Caco-2 (cell line): ENCODE measurements around the gene LDLRAD2. TPM values are rescaled to one million over a fixed set of nuclear protein-coding genes. Genes with fewer than 3 reads are reported as not detected.

Source experiments
- BruUV-seq: library from RNA; stranded (reverse); fragments of 400-500 nt; replicated peaks from 2 replicates; lab custom pipeline; 2021; lab: Mats Ljungman, UMichigan
- CTCF ChIA-PET: fragments of 300-600 bp; sonication (Branson Sonifier 250); formaldehyde crosslinking; loops from one replicate; lab custom pipeline; 2022; ENCODE audit warnings: antibody characterized with exemption; lab: Charles Lee
- POLR2A ChIA-PET: fragments of 300-600 bp; sonication (Branson Sonifier 250); formaldehyde crosslinking; loops from one replicate; lab custom pipeline; 2022; ENCODE audit warnings: antibody characterized with exemption; lab: Charles Lee
- DNase-seq, 2 experiments: peaks; one replicate each; pipeline versions ENCODE4 v3.0.0 to v3.0.0-alpha.2; 2020 to 2022
- H3K27me3 ChIP-seq: replicated peaks from 2 replicates; pipeline ENCODE4 v1.6.0; 2011; ENCODE audit warnings: low read length; ENCODE audit not compliant: control insufficient read depth, insufficient read depth
- H3K36me3 ChIP-seq: 2 replicates; pipeline ENCODE4 v1.5.1; 2011; ENCODE audit warnings: low read length; ENCODE audit not compliant: control insufficient read depth, insufficient read depth
- H3K4me1 ChIP-seq: fragments of 250-450 bp; sonication (Bioruptor Pico); 2 replicates; pipeline ENCODE4 v1.5.1; 2020; ENCODE audit warnings: mild to moderate bottlenecking
- H3K4me3 ChIP-seq: 2 replicates; pipeline ENCODE4 v1.5.1; 2011; ENCODE audit warnings: low read depth, mild to moderate bottlenecking, control low read depth, low read length
- H3K9me3 ChIP-seq: fragments of 250-450 bp; sonication (Bioruptor Pico); 2 replicates; pipeline ENCODE4 v1.5.1; 2020; ENCODE audit warnings: mild to moderate bottlenecking, moderate library complexity
- H3K27ac Mint-ChIP-seq: one replicate; pipeline ENCODE4 v1.8.0; 2022; ENCODE audit warnings: mixed read lengths; ENCODE audit not compliant: unreplicated experiment
- H3K27me3 Mint-ChIP-seq: one replicate; pipeline ENCODE4 v1.8.0; 2022; ENCODE audit warnings: mixed read lengths; ENCODE audit not compliant: insufficient read depth, unreplicated experiment
- H3K36me3 Mint-ChIP-seq: one replicate; pipeline ENCODE4 v1.8.0; 2022; ENCODE audit warnings: mild to moderate bottlenecking, mixed read lengths; ENCODE audit not compliant: insufficient read depth, unreplicated experiment
- H3K4me1 Mint-ChIP-seq: one replicate; pipeline ENCODE4 v1.8.0; 2022; ENCODE audit warnings: low read depth, mixed read lengths; ENCODE audit not compliant: unreplicated experiment
- H3K4me3 Mint-ChIP-seq: one replicate; pipeline ENCODE4 v1.8.0; 2022; ENCODE audit warnings: mild to moderate bottlenecking, moderate library complexity, mixed read lengths; ENCODE audit not compliant: unreplicated experiment
- H3K9me3 Mint-ChIP-seq: one replicate; pipeline ENCODE4 v1.8.0; 2022; ENCODE audit warnings: mixed read lengths; ENCODE audit not compliant: unreplicated experiment
- intact Hi-C: fragments of 100-400 bp; cut with micrococcal nuclease; formaldehyde crosslinking; loops from one replicate; pipeline ENCODE4 v1.10.0; 2022; ENCODE audit not compliant: unreplicated experiment
- total RNA-seq: library from RNA; stranded (reverse); gene quantifications from 2 replicates; pipeline ENCODE4 v1.2.3, GENCODE V29; 2022
- TF ChIP-seq, protein P1 (sequence below), 2 experiments: fragments of 200-600 bp in 1 of 2; IDR thresholded peaks; 1 replicate in 1 of 2; 2 replicates in 1 of 2; pipeline versions ENCODE4 v1.5.1 to v1.8.0; 2011 to 2022; ENCODE audit warnings: antibody characterized with exemption in 1 of 2, control low read depth in 1 of 2, inconsistent platforms in 1 of 2, low read depth in 1 of 2, low read length in 1 of 2, mild to moderate bottlenecking in 1 of 2, moderate library complexity in 1 of 2; ENCODE audit not compliant: insufficient read depth in 1 of 2, severe bottlenecking in 1 of 2, unreplicated experiment in 1 of 2

Gene LDLRAD2
- total RNA-seq, 1 experiment from 2014 or later, result not detected

GRCh38 chr1:21823206-21823979 lies 11.3 kb downstream of the LDLRAD2 start:
- no peaks in the 10 kb centered on the region for H3K9me3 Mint-ChIP-seq
- POLR2A ChIA-PET, result no interaction called here
- no peaks in the 10 kb centered on the region for H3K4me1 Mint-ChIP-seq
- H3K36me3 ChIP-seq, result peaks cover 1% of the 10 kb centered on the region; the same call in 1 of the 2 replicates
- no peaks in the 10 kb centered on the region for H3K27me3 ChIP-seq
- H3K4me1 ChIP-seq, result no peaks in the 10 kb centered on the region
- CTCF ChIA-PET, result no interaction called here
- H3K27me3 Mint-ChIP-seq, result no peaks in the 10 kb centered on the region
- H3K9me3 ChIP-seq, result no peaks in the 10 kb centered on the region
- BruUV-seq, result TSS peak; percentile 61
- no peak overlapping the region for H3K27ac Mint-ChIP-seq
- TF ChIP-seq, protein P1, sequence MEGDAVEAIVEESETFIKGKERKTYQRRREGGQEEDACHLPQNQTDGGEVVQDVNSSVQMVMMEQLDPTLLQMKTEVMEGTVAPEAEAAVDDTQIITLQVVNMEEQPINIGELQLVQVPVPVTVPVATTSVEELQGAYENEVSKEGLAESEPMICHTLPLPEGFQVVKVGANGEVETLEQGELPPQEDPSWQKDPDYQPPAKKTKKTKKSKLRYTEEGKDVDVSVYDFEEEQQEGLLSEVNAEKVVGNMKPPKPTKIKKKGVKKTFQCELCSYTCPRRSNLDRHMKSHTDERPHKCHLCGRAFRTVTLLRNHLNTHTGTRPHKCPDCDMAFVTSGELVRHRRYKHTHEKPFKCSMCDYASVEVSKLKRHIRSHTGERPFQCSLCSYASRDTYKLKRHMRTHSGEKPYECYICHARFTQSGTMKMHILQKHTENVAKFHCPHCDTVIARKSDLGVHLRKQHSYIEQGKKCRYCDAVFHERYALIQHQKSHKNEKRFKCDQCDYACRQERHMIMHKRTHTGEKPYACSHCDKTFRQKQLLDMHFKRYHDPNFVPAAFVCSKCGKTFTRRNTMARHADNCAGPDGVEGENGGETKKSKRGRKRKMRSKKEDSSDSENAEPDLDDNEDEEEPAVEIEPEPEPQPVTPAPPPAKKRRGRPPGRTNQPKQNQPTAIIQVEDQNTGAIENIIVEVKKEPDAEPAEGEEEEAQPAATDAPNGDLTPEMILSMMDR (IDR thresholded peaks at IDR 0.05; ENCODE audit: insufficient read depth in 1 of 2, low read depth in 1 of 2, low read length in 1 of 2, severe bottlenecking in 1 of 2, unreplicated experiment in 1 of 2), result no peak
- intact Hi-C loops, result no loop called here
- DNase-seq, result no peak
- no peak overlapping the region for H3K4me3 ChIP-seq
- H3K36me3 Mint-ChIP-seq, result peaks cover 48% of the 10 kb centered on the region
- H3K4me3 Mint-ChIP-seq, result no peak overlapping the region

DNA sequence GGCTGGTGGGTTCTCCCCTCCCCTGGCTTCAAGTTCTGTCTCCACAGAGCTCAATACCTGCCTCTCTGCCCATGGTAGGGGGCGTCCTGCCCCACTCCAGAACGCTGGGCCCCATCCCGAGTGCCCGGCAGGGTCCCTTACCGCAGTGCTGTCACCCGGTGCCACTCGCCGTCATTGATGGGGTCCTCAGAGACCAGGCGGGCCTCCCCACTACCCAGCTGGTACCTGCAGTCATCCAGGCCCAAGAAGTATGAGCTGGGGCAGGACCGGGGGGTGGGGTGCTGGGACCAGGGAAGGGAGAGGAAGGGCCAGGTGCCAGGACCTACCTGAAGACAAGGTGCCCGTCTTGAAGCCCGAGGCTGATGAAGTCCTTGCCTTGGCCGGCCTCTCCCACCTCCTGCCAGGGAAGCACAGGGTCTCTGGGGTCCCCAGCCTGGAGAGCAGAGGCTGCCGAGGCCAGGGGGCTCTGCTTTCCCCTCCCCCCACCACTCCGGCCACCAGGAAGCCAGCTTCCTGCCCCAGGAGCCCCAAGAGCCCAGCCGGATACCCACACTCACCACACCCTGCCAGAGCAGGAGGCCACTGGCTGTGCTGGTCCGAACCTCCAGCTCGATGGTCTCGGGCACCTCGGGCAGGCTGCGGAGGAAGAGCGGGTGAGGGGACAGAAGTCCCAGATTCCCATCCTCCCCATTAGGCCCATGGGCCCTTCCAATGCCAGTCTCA lies 12.1 kb downstream of the LDLRAD2 start:
- Mint-ChIP-seq H3K9me3 (no peaks in the 10 kb centered on the region), H3K4me3 (no peak overlapping the region), H3K36me3 (peaks cover 53% of the 10 kb centered on the region), H3K27me3 (no peaks in the 10 kb centered on the region), H3K27ac (no peak overlapping the region), H3K4me1 (no peaks in the 10 kb centered on the region)
- TF ChIP-seq, protein P1 (IDR thresholded peaks at IDR 0.05; ENCODE audit: insufficient read depth in 1 of 2, low read depth in 1 of 2, low read length in 1 of 2, severe bottlenecking in 1 of 2, unreplicated experiment in 1 of 2), result no peak
- POLR2A ChIA-PET, result no interaction called here
- Histone ChIP-seq H3K36me3 (peaks cover 1% of the 10 kb centered on the region; the same call in 1 of the 2 replicates), H3K9me3 (no peaks in the 10 kb centered on the region), H3K27me3 (no peaks in the 10 kb centered on the region), H3K4me3 (no peak overlapping the region), H3K4me1 (no peaks in the 10 kb centered on the region)
- no TSS peak for BruUV-seq
- intact Hi-C loops, result no loop called here
- CTCF ChIA-PET, result no interaction called here
- no peak for DNase-seq

- Histone ChIP-seq H3K4me1 (no peaks in the 10 kb centered on the region), H3K27me3 (no peaks in the 10 kb centered on the region), H3K4me3 (no peak overlapping the region), H3K36me3 (peaks cover 2% of the 10 kb centered on the region; the same call in 1 of the 2 replicates), H3K9me3 (no peaks in the 10 kb centered on the region)
- no TSS peak for BruUV-seq
- ChIA-PET POLR2A (no interaction called here), CTCF (no interaction called here)
- TF ChIP-seq, protein P1 (IDR thresholded peaks at IDR 0.05; ENCODE audit: insufficient read depth in 1 of 2, low read depth in 1 of 2, low read length in 1 of 2, severe bottlenecking in 1 of 2, unreplicated experiment in 1 of 2), result no peak
- Mint-ChIP-seq H3K27ac (no peak overlapping the region), H3K4me3 (no peak overlapping the region), H3K36me3 (peaks cover 54% of the 10 kb centered on the region), H3K9me3 (no peaks in the 10 kb centered on the region), H3K4me1 (no peaks in the 10 kb centered on the region), H3K27me3 (no peaks in the 10 kb centered on the region)
- intact Hi-C loops, result no loop called here
- DNase-seq, result no peak
These were observed 12.9 kb downstream of the LDLRAD2 start for GRCh38 chr1:21824926-21825325.
